PC-9 (cell line): ENCODE data around the gene CDH13.

Source experiments
- CTCF ChIP-seq: fragments of 200-600 bp; sonication (generic); conservative IDR thresholded peaks from 2 replicates; pipeline ENCODE4 v1.6.1; 2017; ENCODE audit warnings: mixed run types, antibody characterized with exemption, mild to moderate bottlenecking, moderate library complexity
- EZH2 ChIP-seq: fragments of 200-600 bp; sonication (generic); IDR thresholded peaks from 2 replicates; pipeline ENCODE4 v1.8.0; 2017; ENCODE audit warnings: antibody characterized with exemption, low read depth

GRCh38 chr16:82915139-82915824 lies 288.5 kb downstream of the CDH13 start:
- TF ChIP-seq CTCF (no peak), EZH2 (no peak)
